ENCODE data around the gene TRIP10.

Gene TRIP10

GRCh38 chr19:6718111-6718740, 21.3 kb upstream of the TRIP10 start:
- no peak for TF ChIP-seq CTCF (IDR thresholded peaks at IDR 0.05)

- TF ChIP-seq CTCF (IDR thresholded peaks at IDR 0.05): no peak
These were observed 20.5 kb upstream of the TRIP10 start for GRCh38 chr19:6718741-6719539.

DNA sequence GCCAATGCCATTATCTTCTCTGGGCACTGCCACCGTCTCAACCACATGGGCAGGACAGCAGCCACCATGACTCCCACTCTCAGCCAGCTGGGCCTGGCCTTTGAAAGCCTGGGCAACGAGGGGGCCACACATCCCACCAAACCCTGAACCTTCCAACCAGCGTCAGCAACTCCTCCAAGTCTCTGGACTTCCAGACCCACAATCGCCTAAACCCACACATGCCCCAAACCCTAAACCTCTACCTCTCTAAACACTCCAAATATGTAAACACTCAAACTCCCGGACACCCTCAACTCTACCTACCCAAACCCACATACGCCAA, 20.0 kb upstream of the TRIP10 start:
- no peak for TF ChIP-seq CTCF (IDR thresholded peaks at IDR 0.05)

- TF ChIP-seq CTCF (IDR thresholded peaks at IDR 0.05): no peak
These were observed 19.5 kb upstream of the TRIP10 start for GRCh38 chr19:6719992-6720368.

GRCh38 chr19:6720369-6721137, 18.9 kb upstream of the TRIP10 start, which contains the start of gene C3:
TSS of gene C3 (minus strand) at chr19:6720650. CDS start at chr19:6720589, 61 bp downstream.
- no peak for TF ChIP-seq CTCF (IDR thresholded peaks at IDR 0.05)

- no peak for TF ChIP-seq CTCF (IDR thresholded peaks at IDR 0.05)
These were observed 18.4 kb upstream of the TRIP10 start for GRCh38 chr19:6721138-6721474.

DNA sequence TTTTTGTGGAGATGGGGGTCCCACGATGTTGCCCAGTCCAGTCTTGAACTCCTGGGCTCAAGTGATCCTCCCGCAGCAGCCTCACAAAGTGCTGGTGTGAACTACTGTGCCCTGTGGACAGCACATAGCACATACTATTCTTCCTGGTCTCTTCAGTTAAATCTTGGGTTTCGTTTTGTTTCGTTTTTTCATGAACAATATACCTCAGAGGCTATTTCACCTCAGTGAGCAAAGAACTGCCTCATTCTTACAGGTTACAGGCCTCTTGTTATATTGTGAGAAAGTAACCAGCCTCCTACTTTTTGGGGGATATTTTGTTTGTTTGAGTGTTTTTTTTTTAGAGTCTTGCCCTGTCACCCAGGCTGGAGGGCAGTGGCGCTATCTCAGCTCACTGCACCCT, 17.7 kb upstream of the TRIP10 start:
- no peak for TF ChIP-seq CTCF (IDR thresholded peaks at IDR 0.05)
